HCT116 (cell line): ENCODE measurements around the gene TPO. TPM values are rescaled to one million over a fixed set of nuclear protein-coding genes. Genes with fewer than 3 reads are reported as not detected.

Source experiments
- ATAC-seq: fragments of 200-7000 bp; cut with Tn5 transposase; 2 replicates; pipeline ENCODE4 v1.9.1; 2020; ENCODE audit warnings: mild to moderate bottlenecking, moderate library complexity
- BruUV-seq: library from RNA; stranded (reverse); fragments of 400-500 nt; replicated peaks from 2 replicates; lab custom pipeline; 2021; lab: Mats Ljungman, UMichigan
- CTCF ChIA-PET: fragments of 300-600 bp; sonication (Branson Sonifier 250); formaldehyde crosslinking; loops from one replicate; lab custom pipeline; 2021; ENCODE audit warnings: antibody characterized with exemption; lab: Charles Lee
- POLR2A ChIA-PET: fragments of 300-600, 350-600 bp; sonication (Branson Sonifier 250); formaldehyde crosslinking; loops from one replicate; lab custom pipeline; 2021; ENCODE audit warnings: antibody characterized with exemption; lab: Charles Lee
- RAD21 ChIA-PET, 2 experiments: fragments of 300-600 bp; sonication (Branson Sonifier 250); formaldehyde crosslinking; loops; one replicate each; lab custom pipeline; 2023; ENCODE audit warnings: low total read pairs in 2 of 2; ENCODE audit not compliant: uncharacterized antibody in 2 of 2, unreplicated experiment in 2 of 2, low non-redundant PET in 1 of 2; lab: Charles Lee
- DNase-seq: peaks from one replicate; pipeline ENCODE4 v3.0.0-alpha.2; 2010; ENCODE audit warnings: low read depth, low spot score
- H2AFZ ChIP-seq: fragments of 200-600 bp; shearing (Covaris generic), sonication (generic); 2 replicates; pipeline ENCODE4 v1.6.1; 2017; ENCODE audit warnings: low read depth, mixed run types, mixed read lengths, antibody characterized with exemption, low read length; ENCODE audit not compliant: poor library complexity, severe bottlenecking
- H3K27ac ChIP-seq: 2 replicates; pipeline ENCODE4 v1.5.1; 2012; ENCODE audit warnings: low read depth, low read length
- H3K27me3 ChIP-seq: fragments of 200-600 bp; sonication (generic); 2 replicates; pipeline ENCODE4 v1.6.1; 2016; ENCODE audit warnings: mixed run types, low read length, mixed read lengths; ENCODE audit not compliant: insufficient read depth
- H3K36me3 ChIP-seq, 2 experiments: fragments of 200-500 bp in 1 of 2; fragments of 200-600 bp in 1 of 2; sonication (Bioruptor generic) in 1 of 2; sonication (generic) in 1 of 2; 2 replicates each; pipeline versions ENCODE4 v1.5.1 to v1.6.1; 2014 to 2016; ENCODE audit warnings: low read length in 2 of 2, inconsistent platforms in 1 of 2, mixed read lengths in 1 of 2, mixed run types in 1 of 2; ENCODE audit not compliant: insufficient read depth in 2 of 2, control insufficient read depth in 1 of 2
- H3K4me1 ChIP-seq, 2 experiments: fragments of 200-600 bp in 1 of 2; sonication (generic) in 1 of 2; 2 replicates each; pipeline versions ENCODE4 v1.5.1 to v1.6.1; 2012 to 2017; ENCODE audit warnings: low read length in 2 of 2, inconsistent platforms in 1 of 2, mild to moderate bottlenecking in 1 of 2, mixed read lengths in 1 of 2, mixed run types in 1 of 2, moderate library complexity in 1 of 2; ENCODE audit not compliant: insufficient read depth in 2 of 2, control insufficient read depth in 1 of 2
- H3K4me2 ChIP-seq: fragments of 200-600 bp; sonication (generic); 2 replicates; pipeline ENCODE4 v1.6.1; 2017; ENCODE audit warnings: mixed run types, low read length, mixed read lengths
- H3K4me3 ChIP-seq, 2 experiments: fragments of 200-600 bp in 1 of 2; sonication (generic) in 1 of 2; replicated peaks in 1 of 2; 2 replicates each; pipeline ENCODE4 v1.5.1; 2011 to 2016; ENCODE audit warnings: low read length in 2 of 2, control low read depth in 1 of 2, low read depth in 1 of 2, mild to moderate bottlenecking in 1 of 2, mixed read lengths in 1 of 2, mixed run types in 1 of 2
- H3K79me2 ChIP-seq: fragments of 200-600 bp; sonication (generic); 2 replicates; pipeline ENCODE4 v1.6.1; 2017; ENCODE audit warnings: mild to moderate bottlenecking, mixed run types, low read length, moderate library complexity, mixed read lengths; ENCODE audit not compliant: insufficient read depth
- H3K9ac ChIP-seq: fragments of 200-600 bp; sonication (generic); 2 replicates; pipeline ENCODE4 v1.6.1; 2016; ENCODE audit warnings: low read length, mixed read lengths
- H3K9me2 ChIP-seq: fragments of 200-600 bp; sonication (generic), shearing (Covaris generic); 2 replicates; pipeline ENCODE4 v1.6.1; 2017; ENCODE audit warnings: mixed run types, mild to moderate bottlenecking, moderate library complexity; ENCODE audit not compliant: insufficient read depth
- H3K9me3 ChIP-seq, 2 experiments: fragments of 200-500 bp in 1 of 2; fragments of 200-600 bp in 1 of 2; sonication (Bioruptor generic) in 1 of 2; sonication (generic) in 1 of 2; 2 replicates each; pipeline ENCODE4 v1.6.1; 2014 to 2017; ENCODE audit warnings: low read length in 2 of 2, mixed read lengths in 2 of 2, inconsistent platforms in 1 of 2, low read depth in 1 of 2, mild to moderate bottlenecking in 1 of 2, mixed run types in 1 of 2, moderate library complexity in 1 of 2; ENCODE audit not compliant: control insufficient read depth in 1 of 2, insufficient read depth in 1 of 2
- H4K20me1 ChIP-seq: fragments of 200-600 bp; sonication (generic), shearing (Covaris generic); 2 replicates; pipeline ENCODE4 v1.6.1; 2017; ENCODE audit warnings: mixed run types, mild to moderate bottlenecking, moderate library complexity; ENCODE audit not compliant: insufficient read depth
- ATF3 ChIP-seq: IDR thresholded peaks from 2 replicates; pipeline ENCODE4 v1.6.1; 2012
- EGR1 ChIP-seq: IDR thresholded peaks from 2 replicates; pipeline ENCODE4 v1.6.1; 2012; ENCODE audit warnings: low read depth
- REST ChIP-seq: IDR thresholded peaks from 2 replicates; pipeline ENCODE4 v1.6.1; 2012; ENCODE audit warnings: low read depth
- SIN3A ChIP-seq: IDR thresholded peaks from 2 replicates; pipeline ENCODE4 v1.6.1; 2012; ENCODE audit warnings: low read depth
- TCF7L2 ChIP-seq: IDR thresholded peaks from 2 replicates; pipeline ENCODE4 v1.7.0; 2011; ENCODE audit warnings: borderline replicate concordance, inconsistent platforms; ENCODE audit not compliant: insufficient read depth, insufficient read length; ENCODE audit errors: extremely low read depth
- ZBTB33 ChIP-seq: IDR thresholded peaks from 2 replicates; pipeline ENCODE4 v1.6.1; 2011; ENCODE audit warnings: mild to moderate bottlenecking, low read length, moderate library complexity; ENCODE audit not compliant: insufficient replicate concordance; ENCODE audit errors: extremely low read depth
- ZFX ChIP-seq: fragments of 450-650 bp; IDR thresholded peaks from 2 replicates; pipeline ENCODE4 v1.6.1; 2017
- intact Hi-C: fragments of 100-400 bp; cut with micrococcal nuclease; formaldehyde crosslinking; loops from 2 replicates; pipeline ENCODE4 v1.10.0; 2022
- total RNA-seq: library from RNA; stranded (reverse); gene quantifications from one replicate; pipeline ENCODE4 v1.2.1, GENCODE V29; 2021; ENCODE audit not compliant: unreplicated experiment

The TPO gene
- total RNA-seq, 1 experiment from 2014 or later: not detected

- intact Hi-C loops: no loop called here
- H2AFZ ChIP-seq: no peak overlapping the region
- ChIA-PET POLR2A (no interaction called here), CTCF (no interaction called here)
- ATAC-seq: no peak
- H3K4me1 ChIP-seq: no peaks in the 10 kb centered on the region; a peak in 1 of 4 replicates
- no peaks in the 10 kb centered on the region for H3K9me2 ChIP-seq
- peaks cover 3% of the 10 kb centered on the region; the same call in 1 of the 2 replicates for H3K27me3 ChIP-seq
- no peak overlapping the region for H3K9ac ChIP-seq
- peak overlapping the region; percentile 33; the same call in 1 of the 2 replicates for H3K4me2 ChIP-seq
- no peak for TF ChIP-seq ATF3
- TF ChIP-seq ZFX: no peak
- no peak for TF ChIP-seq ZBTB33
- no peak for TF ChIP-seq EGR1
- no peak for TF ChIP-seq SIN3A
- no peak for TF ChIP-seq REST
- TF ChIP-seq TCF7L2: no peak
- TF ChIP-seq, all 23 proteins: peak for 0
- no TSS peak for BruUV-seq
- Histone ChIP-seq H4K20me1 (no peaks in the 10 kb centered on the region), H3K4me3 (0 out of 4 replicates have a peak overlapping the region, but pooled peaks of 1 of the 2 experiments have one; percentile 6), H3K9me3 (no peaks in the 10 kb centered on the region), H3K79me2 (no peaks in the 10 kb centered on the region), H3K36me3 (no peaks in the 10 kb centered on the region), H3K27ac (no peak overlapping the region)
- RAD21 ChIA-PET: no interaction called here
- DNase-seq: no peak
Measured at GRCh38 chr2:1557467-1557820, 144.2 kb downstream of the TPO start.
